Pancreas (tissue), 10 donors: ENCODE results near the gene MTR. TPM values are rescaled to one million over a fixed set of nuclear protein-coding genes. Genes with fewer than 3 reads are reported as not detected.

Experiments
- ATAC-seq, 4 donors: fragments of 200-7000 bp; cut with Tn5 transposase; one replicate each; pipeline versions ENCODE4 v1.8.0 to v1.9.1; 2020; ENCODE audit warnings: mild to moderate bottlenecking in 4 of 4, moderate library complexity in 4 of 4
- DNase-seq, 6 donors: peaks; one replicate each; pipeline ENCODE4 v3.0.0-alpha.2; 2020
- FAIRE-seq: peaks from 2 replicates; lab custom pipeline; 2012; peaks lifted over from hg19 to GRCh38; lab: Jason Lieb, UNC
- H3K27ac ChIP-seq, 4 donors: fragments of 200-600 bp; sonication (generic); 1 replicate in 3 of 4; 2 replicates in 1 of 4; pipeline versions ENCODE4 v1.5.0 to v1.8.0; 2020
- H3K27me3 ChIP-seq, 4 donors: fragments of 200-600 bp; one replicate each; pipeline ENCODE4 v1.8.0; 2021
- H3K36me3 ChIP-seq, 3 donors: fragments of 200-600 bp; sonication (generic) in 1 of 3; one replicate each; pipeline versions ENCODE4 v1.5.0 to v1.8.0; 2020 to 2021
- H3K4me1 ChIP-seq, 3 donors: fragments of 200-600 bp; one replicate each; pipeline ENCODE4 v1.8.0; 2021
- H3K4me3 ChIP-seq, 4 donors: fragments of 200-600 bp; sonication (generic) in 2 of 4; one replicate each; pipeline versions ENCODE4 v1.5.0 to v1.8.0; 2020 to 2021
- H3K9me3 ChIP-seq, 4 donors: fragments of 200-600 bp; one replicate each; pipeline ENCODE4 v1.8.0; 2021
- WGBS, 2 donors: extraction: QIAGEN DNeasy Blood & Tissue Kit; methylation state at CpG; one replicate each; pipeline ENCODE4 v1.1.7; 2013; 5-methylcytosine and 5-hydroxymethylcytosine counted together
- intact Hi-C, 3 donors: fragments of 100-400 bp; cut with DNase I; formaldehyde crosslinking; loops; one replicate each; pipeline versions ENCODE4 v1.11.1 to v1.14.2; 2022
- polyA plus RNA-seq, 2 donors: library from polyadenylated mRNA; stranded (reverse); fragments of 200-250 nt; gene quantifications; one replicate each; pipeline ENCODE4 v1.2.3, GENCODE V29; 2013
- total RNA-seq, 6 donors: library from RNA; stranded (reverse); fragmentation: NEBNext Ultra II Directional in 4 of 6; extraction: Animal tissue kit (Norgen Biotek cat#: 25700) in 4 of 6; gene quantifications; one replicate each; pipeline versions ENCODE4 v1.2.1 to v1.2.4, GENCODE V29; 2021 to 2023
- TF ChIP-seq, protein P1 (sequence below), 4 donors: fragments of 200-600 bp; sonication (generic) in 3 of 4; IDR thresholded peaks; one replicate each; pipeline versions ENCODE4 v1.5.0 to v1.8.0; 2021; ENCODE audit warnings: antibody characterized with exemption in 4 of 4
- donor health status: healthy with polysubstance abuse.
- donor health status: DM: no; HTN: no; CAD: no; lungs with moderate emphysema.
- donor health status: DM: no; HTN: no; CAD: no.
- donor health status: control.
- donor health status: control.
- donor health status: Bipolar disorder and iron deficiency.
- donor health status: DM: yes; HTN: yes; CAD: no.
- donor health status: DM: no; HTN: no; CAD: no.
- donor health status: DM: no; HTN: no; CAD: no.
- donor health status: DM: yes; HTN: yes; CAD: no.

Gene MTR
- total and polyA plus RNA-seq, 8 donors = 8.1 to 29.1 (median 24.3) TPM

DNA sequence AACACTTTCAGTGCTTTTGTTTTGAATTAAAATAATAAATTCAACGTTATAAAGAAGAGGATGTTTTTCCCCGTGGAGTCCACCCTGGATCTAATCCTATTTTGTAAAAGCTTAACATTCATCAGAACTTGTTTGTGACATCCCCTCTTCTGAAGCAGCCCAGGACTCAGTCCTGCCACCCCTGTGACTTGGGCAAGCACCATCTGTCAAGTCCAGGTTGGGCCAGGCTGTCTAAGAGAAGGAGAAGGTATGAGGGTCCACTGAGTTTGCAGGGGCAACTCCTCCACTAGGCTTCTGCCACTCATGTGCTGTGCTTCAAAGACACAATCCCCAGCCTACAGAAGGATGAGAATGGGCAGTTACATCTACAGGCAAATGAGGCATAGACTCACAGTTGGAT, 149.5 kb downstream of the MTR start:
- 74 to 78% methylated on average over 2 of the region's 2 CpGs for WGBS, 2 donors
- Histone ChIP-seq H3K27me3 (no peaks in the 10 kb centered on the region), H3K27ac (no peak overlapping the region), H3K36me3 (no peaks in the 10 kb centered on the region), H3K4me1 (no peaks in the 10 kb centered on the region), H3K4me3 (no peak overlapping the region), H3K9me3 (no peaks in the 10 kb centered on the region)
- intact Hi-C loops = no loop called here
- DNase-seq (no peak), ATAC-seq (no peak), FAIRE-seq (no peak)
- TF ChIP-seq, protein P1, sequence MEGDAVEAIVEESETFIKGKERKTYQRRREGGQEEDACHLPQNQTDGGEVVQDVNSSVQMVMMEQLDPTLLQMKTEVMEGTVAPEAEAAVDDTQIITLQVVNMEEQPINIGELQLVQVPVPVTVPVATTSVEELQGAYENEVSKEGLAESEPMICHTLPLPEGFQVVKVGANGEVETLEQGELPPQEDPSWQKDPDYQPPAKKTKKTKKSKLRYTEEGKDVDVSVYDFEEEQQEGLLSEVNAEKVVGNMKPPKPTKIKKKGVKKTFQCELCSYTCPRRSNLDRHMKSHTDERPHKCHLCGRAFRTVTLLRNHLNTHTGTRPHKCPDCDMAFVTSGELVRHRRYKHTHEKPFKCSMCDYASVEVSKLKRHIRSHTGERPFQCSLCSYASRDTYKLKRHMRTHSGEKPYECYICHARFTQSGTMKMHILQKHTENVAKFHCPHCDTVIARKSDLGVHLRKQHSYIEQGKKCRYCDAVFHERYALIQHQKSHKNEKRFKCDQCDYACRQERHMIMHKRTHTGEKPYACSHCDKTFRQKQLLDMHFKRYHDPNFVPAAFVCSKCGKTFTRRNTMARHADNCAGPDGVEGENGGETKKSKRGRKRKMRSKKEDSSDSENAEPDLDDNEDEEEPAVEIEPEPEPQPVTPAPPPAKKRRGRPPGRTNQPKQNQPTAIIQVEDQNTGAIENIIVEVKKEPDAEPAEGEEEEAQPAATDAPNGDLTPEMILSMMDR (IDR thresholded peaks at IDR 0.05) = no peak

GRCh38 chr1:236945002-236945401, 149.9 kb downstream of the MTR start:
- no peaks in the 10 kb centered on the region for H3K36me3 ChIP-seq
- no peaks in the 10 kb centered on the region for H3K9me3 ChIP-seq
- intact Hi-C loops = no loop called here

GRCh38 chr1:236947794-236948193, 152.7 kb downstream of the MTR start:
- H3K36me3 ChIP-seq = no peaks in the 10 kb centered on the region
- DNase-seq (no peak), ATAC-seq (no peak), FAIRE-seq (no peak)
- intact Hi-C loops = no loop called here
- H3K9me3 ChIP-seq = no peaks in the 10 kb centered on the region
- no peaks in the 10 kb centered on the region for H3K4me1 ChIP-seq
- TF ChIP-seq, protein P1 (IDR thresholded peaks at IDR 0.05) = no peak
- WGBS, 2 donors = 71 to 72% methylated on average over 8 of the region's 8 CpGs
- no peak overlapping the region for H3K4me3 ChIP-seq
- no peaks in the 10 kb centered on the region for H3K27me3 ChIP-seq
- H3K27ac ChIP-seq = no peak overlapping the region

More at GRCh38 chr1:236945002-236945401, 149.9 kb downstream of the MTR start:
- FAIRE-seq = no peak
- no peak for ATAC-seq
- TF ChIP-seq, protein P1 (IDR thresholded peaks at IDR 0.05) = no peak
- no peaks in the 10 kb centered on the region for H3K4me1 ChIP-seq
- H3K27me3 ChIP-seq = no peaks in the 10 kb centered on the region
- WGBS, 2 donors = 86 to 93% methylated on average over 3 of the region's 3 CpGs
- no peak overlapping the region for H3K27ac ChIP-seq
- DNase-seq = no peak
- H3K4me3 ChIP-seq = no peak overlapping the region

DNA sequence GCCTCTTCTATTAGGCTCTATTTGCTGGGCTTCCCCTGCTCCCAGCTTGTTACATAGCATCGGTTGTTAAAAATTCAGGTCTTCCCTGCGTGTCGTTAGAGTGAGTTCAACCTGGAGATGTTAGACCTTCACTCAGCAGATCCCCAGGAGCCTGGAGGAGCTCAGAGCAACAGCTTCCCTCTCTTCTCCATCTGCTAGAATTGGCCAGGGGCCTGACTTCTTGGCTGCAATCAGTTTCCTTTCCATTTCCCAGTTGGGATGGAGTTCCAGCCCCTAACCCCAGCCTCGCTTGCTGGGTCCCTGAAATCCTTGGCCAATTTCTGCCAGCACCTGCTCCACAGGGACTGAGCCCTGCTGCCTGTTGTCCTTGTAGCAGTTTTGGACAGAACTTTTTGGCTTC, 153.3 kb downstream of the MTR start:
- intact Hi-C loops = no loop called here
- TF ChIP-seq, protein P1 (IDR thresholded peaks at IDR 0.05) = no peak
- DNase-seq = no peak
- Histone ChIP-seq H3K9me3 (no peaks in the 10 kb centered on the region), H3K36me3 (no peaks in the 10 kb centered on the region), H3K27ac (no peak overlapping the region), H3K27me3 (no peaks in the 10 kb centered on the region), H3K4me1 (no peaks in the 10 kb centered on the region), H3K4me3 (no peak overlapping the region)
- WGBS, 2 donors = 77 to 83% methylated on average over 4 of the region's 4 CpGs
- no peak for ATAC-seq
- FAIRE-seq = no peak

DNA sequence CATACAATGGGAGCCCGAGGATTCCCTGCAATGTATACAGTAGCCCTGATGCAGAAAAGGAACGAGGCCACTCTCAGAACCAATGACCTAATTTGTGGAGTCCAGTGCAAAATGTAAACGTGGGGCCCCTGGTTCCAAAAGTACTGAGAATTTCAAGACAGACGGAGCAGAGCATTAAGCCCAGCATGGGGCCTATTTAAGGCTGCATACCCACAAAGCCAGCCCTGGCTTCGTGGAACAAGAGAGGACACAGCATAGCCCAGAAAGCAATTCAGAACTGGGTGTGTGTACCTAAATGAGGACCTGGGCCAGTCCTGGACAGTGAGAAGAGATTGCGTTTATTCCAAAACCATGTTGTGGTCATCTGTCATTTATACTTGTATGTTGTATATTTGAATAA, 153.9 kb downstream of the MTR start:
- intact Hi-C loops = no loop called here
- no peak for DNase-seq
- no peak for ATAC-seq
- H3K9me3 ChIP-seq = no peaks in the 10 kb centered on the region
- H3K36me3 ChIP-seq = no peaks in the 10 kb centered on the region
- no peak for FAIRE-seq
- 58 to 66% methylated on average over 6 of the region's 6 CpGs for WGBS, 2 donors
- no peak overlapping the region for H3K4me3 ChIP-seq
- H3K4me1 ChIP-seq = no peaks in the 10 kb centered on the region
- H3K27me3 ChIP-seq = no peaks in the 10 kb centered on the region
- TF ChIP-seq, protein P1 (IDR thresholded peaks at IDR 0.05) = no peak
- H3K27ac ChIP-seq = no peak overlapping the region
